ENCODE measurements around the gene MUC6.

DNA sequence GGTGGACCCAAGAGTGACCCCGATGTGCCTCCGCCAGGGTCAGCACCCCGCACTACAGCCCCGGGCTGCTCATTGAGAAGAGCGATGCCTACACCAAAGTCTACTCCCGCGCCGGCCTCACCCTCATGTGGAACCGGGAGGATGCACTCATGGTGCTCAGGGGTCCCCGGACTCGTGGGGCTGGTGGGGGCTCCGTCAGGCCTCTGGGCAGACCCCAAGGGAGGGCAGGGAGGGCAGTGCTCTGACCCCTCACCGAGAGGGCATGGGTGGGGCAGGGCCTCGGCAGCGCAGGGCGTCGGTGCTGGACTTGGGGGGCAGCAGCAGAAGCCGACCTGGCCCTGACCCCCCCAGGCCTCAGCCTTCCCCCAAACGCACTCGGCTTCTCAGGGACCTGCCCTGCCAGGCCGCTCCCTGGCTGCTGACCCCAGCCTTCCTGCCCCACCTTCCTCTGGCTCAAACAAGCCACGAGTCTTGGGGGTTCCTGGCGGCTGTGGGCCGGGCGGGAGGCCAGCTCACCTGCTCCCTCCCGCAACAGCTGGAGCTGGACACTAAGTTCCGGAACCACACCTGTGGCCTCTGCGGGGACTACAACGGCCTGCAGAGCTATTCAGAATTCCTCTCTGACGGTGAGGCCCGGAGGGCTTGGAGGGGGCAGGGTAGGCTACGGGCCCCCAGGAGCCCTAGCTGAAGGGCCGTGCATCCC is 41.0 kb upstream of the MUC6 start:
- TF ChIP-seq, protein P1, sequence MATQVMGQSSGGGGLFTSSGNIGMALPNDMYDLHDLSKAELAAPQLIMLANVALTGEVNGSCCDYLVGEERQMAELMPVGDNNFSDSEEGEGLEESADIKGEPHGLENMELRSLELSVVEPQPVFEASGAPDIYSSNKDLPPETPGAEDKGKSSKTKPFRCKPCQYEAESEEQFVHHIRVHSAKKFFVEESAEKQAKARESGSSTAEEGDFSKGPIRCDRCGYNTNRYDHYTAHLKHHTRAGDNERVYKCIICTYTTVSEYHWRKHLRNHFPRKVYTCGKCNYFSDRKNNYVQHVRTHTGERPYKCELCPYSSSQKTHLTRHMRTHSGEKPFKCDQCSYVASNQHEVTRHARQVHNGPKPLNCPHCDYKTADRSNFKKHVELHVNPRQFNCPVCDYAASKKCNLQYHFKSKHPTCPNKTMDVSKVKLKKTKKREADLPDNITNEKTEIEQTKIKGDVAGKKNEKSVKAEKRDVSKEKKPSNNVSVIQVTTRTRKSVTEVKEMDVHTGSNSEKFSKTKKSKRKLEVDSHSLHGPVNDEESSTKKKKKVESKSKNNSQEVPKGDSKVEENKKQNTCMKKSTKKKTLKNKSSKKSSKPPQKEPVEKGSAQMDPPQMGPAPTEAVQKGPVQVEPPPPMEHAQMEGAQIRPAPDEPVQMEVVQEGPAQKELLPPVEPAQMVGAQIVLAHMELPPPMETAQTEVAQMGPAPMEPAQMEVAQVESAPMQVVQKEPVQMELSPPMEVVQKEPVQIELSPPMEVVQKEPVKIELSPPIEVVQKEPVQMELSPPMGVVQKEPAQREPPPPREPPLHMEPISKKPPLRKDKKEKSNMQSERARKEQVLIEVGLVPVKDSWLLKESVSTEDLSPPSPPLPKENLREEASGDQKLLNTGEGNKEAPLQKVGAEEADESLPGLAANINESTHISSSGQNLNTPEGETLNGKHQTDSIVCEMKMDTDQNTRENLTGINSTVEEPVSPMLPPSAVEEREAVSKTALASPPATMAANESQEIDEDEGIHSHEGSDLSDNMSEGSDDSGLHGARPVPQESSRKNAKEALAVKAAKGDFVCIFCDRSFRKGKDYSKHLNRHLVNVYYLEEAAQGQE (IDR thresholded peaks at IDR 0.05; ENCODE audit: low read depth) = no peak
- TF ChIP-seq EP300 (IDR thresholded peaks at IDR 0.05; ENCODE audit: borderline replicate concordance) = no peak
- TF ChIP-seq CREB1 (IDR thresholded peaks at IDR 0.05; ENCODE audit: low read depth) = no peak
- no peak for TF ChIP-seq YY1 (IDR thresholded peaks at IDR 0.05; ENCODE audit: low read depth)
- no peak for TF ChIP-seq EGR1 (IDR thresholded peaks at IDR 0.05)
- no peak for TF ChIP-seq USF1 (IDR thresholded peaks at IDR 0.05)
- no peak for TF ChIP-seq NFIC (IDR thresholded peaks at IDR 0.05)
- TF ChIP-seq TAF1 (IDR thresholded peaks at IDR 0.05; ENCODE audit: low read depth) = no peak
- TF ChIP-seq CEBPB (IDR thresholded peaks at IDR 0.05) = no peak
- TF ChIP-seq, protein P2, sequence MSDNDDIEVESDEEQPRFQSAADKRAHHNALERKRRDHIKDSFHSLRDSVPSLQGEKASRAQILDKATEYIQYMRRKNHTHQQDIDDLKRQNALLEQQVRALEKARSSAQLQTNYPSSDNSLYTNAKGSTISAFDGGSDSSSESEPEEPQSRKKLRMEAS (IDR thresholded peaks at IDR 0.05) = no peak

Measured in Ishikawa (cell line).